GM12891 (cell line): ENCODE results near the gene CTRB1.

Experiments
- POLR2A ChIP-seq: IDR thresholded peaks from 2 replicates; pipeline ENCODE4 v1.6.1; 2011; ENCODE audit warnings: low read depth, low read length, control low read depth
- POLR2AphosphoS5 ChIP-seq: IDR thresholded peaks from 2 replicates; pipeline ENCODE4 v1.6.1; 2011; ENCODE audit warnings: low read depth, low read length, control low read depth
- POU2F2 ChIP-seq: IDR thresholded peaks from 2 replicates; pipeline ENCODE4 v1.6.1; 2011; ENCODE audit warnings: low read depth, mild to moderate bottlenecking, control low read depth, low read length, moderate library complexity
- SPI1 ChIP-seq: IDR thresholded peaks from 2 replicates; pipeline ENCODE4 v1.6.1; 2011; ENCODE audit warnings: low read depth, low read length, control low read depth
- TAF1 ChIP-seq: IDR thresholded peaks from 2 replicates; pipeline ENCODE4 v1.6.1; 2011; ENCODE audit warnings: low read depth, low read length, control low read depth

DNA sequence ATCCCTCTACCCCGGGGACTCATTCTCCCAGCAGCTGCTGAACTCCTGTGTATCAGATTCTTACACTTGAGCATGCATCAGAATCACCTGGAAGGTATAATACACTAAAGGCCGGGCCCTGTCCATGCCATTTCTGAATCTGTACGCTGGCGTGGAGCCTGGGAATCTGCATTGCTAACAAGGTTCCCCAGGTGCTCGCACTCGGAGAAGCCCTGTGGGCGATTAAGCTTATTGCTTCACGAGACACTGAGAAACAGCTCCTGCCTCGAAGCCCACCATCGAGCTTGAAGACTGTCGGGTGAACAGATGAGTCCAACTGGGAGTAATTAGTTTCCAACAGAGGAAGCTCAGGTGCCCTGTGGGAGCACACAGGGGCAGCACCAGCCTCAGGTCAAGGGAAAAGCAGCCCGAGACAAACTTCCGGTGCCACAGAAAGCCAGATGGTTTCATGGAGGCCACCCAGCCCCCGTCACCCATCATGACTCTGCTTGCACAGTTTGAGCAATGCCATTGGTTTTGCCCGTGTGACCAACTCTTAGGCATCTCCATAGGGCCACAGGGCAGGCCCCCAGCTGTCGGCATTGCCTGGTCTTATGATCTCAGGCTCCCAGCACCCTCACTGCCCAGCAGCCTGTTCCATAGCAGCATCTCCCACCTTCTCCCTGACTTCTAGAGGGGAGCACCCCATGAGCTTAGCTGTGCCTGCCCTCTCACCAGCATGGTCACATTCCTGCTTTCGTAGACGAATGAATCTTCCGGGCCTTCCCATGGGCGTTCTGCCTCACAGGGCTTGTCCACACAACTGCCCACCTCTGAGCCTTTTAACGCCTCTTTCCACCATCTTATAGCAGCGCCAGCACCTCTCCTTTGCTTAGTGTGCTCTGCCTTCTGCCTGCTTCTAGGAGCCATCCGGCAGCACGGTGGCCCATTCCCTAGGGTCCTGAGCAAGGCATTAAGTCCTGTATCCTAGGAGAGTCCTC, 22.7 kb upstream of the CTRB1 start:
- TF ChIP-seq POLR2AphosphoS5 (no peak), TAF1 (no peak), POLR2A (no peak), SPI1 (no peak), POU2F2 (no peak)
